ENCODE data around the gene NARS2.

Gene NARS2

GRCh38 chr11:78415338-78415737, 159.3 kb downstream of the NARS2 start:
- DNase-seq (ENCODE audit: low read depth in 2 of 2) = no peak

GRCh38 chr11:78414321-78415051, 160.2 kb downstream of the NARS2 start:
- no peak for DNase-seq (ENCODE audit: low read depth in 2 of 2)

- no peak for DNase-seq (ENCODE audit: low read depth in 2 of 2)
Measured at GRCh38 chr11:78408619-78409018, 166.0 kb downstream of the NARS2 start.

- DNase-seq (ENCODE audit: low read depth in 2 of 2) = no peak
Measured at GRCh38 chr11:78406568-78407196, 168.0 kb downstream of the NARS2 start.

- DNase-seq (ENCODE audit: low read depth in 2 of 2) = no peak
Measured at GRCh38 chr11:78405805-78406204, 168.9 kb downstream of the NARS2 start.

- no peak for DNase-seq (ENCODE audit: low read depth in 2 of 2)
Measured at GRCh38 chr11:78403781-78404180, 170.9 kb downstream of the NARS2 start.

GRCh38 chr11:78402847-78403246, 171.8 kb downstream of the NARS2 start:
- no peak for DNase-seq (ENCODE audit: low read depth in 2 of 2)

- DNase-seq (ENCODE audit: low read depth in 2 of 2) = no peak
Measured at GRCh38 chr11:78400702-78401101, 174.0 kb downstream of the NARS2 start.

- no peak for DNase-seq (ENCODE audit: low read depth in 2 of 2)
Measured at GRCh38 chr11:78400116-78400515, 174.5 kb downstream of the NARS2 start.

- DNase-seq (ENCODE audit: low read depth in 2 of 2) = no peak
Measured at GRCh38 chr11:78399136-78399535, 175.5 kb downstream of the NARS2 start.

GRCh38 chr11:78398715-78399114, 175.9 kb downstream of the NARS2 start:
- no peak for DNase-seq (ENCODE audit: low read depth in 2 of 2)

GRCh38 chr11:78397398-78397797, 177.3 kb downstream of the NARS2 start:
- no peak for DNase-seq (ENCODE audit: low read depth in 2 of 2)

- no peak for DNase-seq (ENCODE audit: low read depth in 2 of 2)
Measured at GRCh38 chr11:78395597-78395996, 179.1 kb downstream of the NARS2 start.

- no peak for DNase-seq (ENCODE audit: low read depth in 2 of 2)
Measured at GRCh38 chr11:78392854-78393253, 181.8 kb downstream of the NARS2 start.

- DNase-seq (ENCODE audit: low read depth in 2 of 2) = no peak
Measured at GRCh38 chr11:78391424-78391823, 183.2 kb downstream of the NARS2 start.

GRCh38 chr11:78390809-78391208, 183.9 kb downstream of the NARS2 start:
- no peak for DNase-seq (ENCODE audit: low read depth in 2 of 2)

- no peak for DNase-seq (ENCODE audit: low read depth in 2 of 2)
Measured at GRCh38 chr11:78386215-78386941, 188.3 kb downstream of the NARS2 start.
